LNCAP (cell line): ENCODE measurements around the gene SLC7A7.

Experiments used
- CTCF ChIP-seq: fragments of 450-650 bp; IDR thresholded peaks from 2 replicates; pipeline ENCODE4 v1.5.1; 2017; ENCODE audit warnings: mild to moderate bottlenecking

Gene SLC7A7

GRCh38 chr14:22748631-22749068 lies 66.6 kb downstream of the SLC7A7 start:
- no peak for TF ChIP-seq CTCF

DNA sequence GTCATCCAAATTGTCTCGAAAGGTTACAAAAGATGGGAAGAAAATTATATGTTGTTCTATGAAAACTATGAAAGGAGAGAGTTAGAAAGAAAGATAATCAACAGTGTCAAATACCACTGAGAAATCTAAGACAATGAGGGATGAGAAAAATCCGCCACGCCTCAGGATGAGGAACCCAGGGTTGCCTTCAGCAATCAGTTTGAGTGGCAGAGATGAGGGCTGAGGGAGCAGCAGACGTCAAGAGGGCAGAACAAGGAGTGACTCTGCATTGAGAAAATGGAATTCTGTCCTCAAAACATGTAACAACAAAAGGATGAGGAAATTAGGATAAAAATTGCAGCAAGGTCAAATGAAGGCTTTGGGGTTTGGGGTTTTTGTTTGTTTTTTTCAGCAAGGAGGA lies 67.0 kb downstream of the SLC7A7 start:
- no peak for TF ChIP-seq CTCF

DNA sequence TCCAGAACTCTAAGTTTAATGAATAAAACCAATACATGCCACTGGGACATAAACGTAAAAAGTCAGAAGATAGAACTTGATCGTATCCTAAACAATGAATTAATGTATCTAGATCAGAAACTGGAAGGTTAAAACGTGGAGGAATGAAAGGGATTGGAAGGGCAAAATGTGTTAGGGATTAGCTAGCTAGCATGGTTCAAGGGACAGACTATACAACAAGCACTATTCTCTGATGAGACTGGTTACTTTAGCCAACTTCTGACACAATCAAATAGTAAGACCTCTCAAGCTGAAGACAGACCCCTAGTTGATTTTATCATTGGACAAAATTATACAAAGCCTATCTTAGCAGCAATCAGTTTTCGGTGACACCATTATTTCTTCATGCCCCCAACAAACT lies 67.5 kb downstream of the SLC7A7 start:
- no peak for TF ChIP-seq CTCF

DNA sequence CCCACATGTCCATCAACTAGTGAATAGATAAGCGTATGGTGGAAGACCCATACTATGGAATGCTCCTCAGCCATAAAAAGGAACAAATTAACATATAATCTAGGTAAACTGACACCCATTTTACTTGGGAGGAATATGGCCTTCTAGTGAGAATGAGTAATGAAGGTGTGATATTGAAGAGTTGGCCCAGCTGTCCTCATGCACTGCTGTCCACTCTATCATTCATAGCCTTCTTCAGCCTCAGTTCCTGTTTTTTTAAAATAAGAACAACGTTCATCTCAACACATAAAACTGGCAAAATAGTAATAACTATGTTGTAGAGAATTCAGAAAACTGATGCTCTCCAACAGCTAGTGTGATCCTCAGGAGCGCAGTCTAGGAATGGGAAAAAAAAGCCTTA lies 75.2 kb downstream of the SLC7A7 start:
- TF ChIP-seq CTCF = no peak

DNA sequence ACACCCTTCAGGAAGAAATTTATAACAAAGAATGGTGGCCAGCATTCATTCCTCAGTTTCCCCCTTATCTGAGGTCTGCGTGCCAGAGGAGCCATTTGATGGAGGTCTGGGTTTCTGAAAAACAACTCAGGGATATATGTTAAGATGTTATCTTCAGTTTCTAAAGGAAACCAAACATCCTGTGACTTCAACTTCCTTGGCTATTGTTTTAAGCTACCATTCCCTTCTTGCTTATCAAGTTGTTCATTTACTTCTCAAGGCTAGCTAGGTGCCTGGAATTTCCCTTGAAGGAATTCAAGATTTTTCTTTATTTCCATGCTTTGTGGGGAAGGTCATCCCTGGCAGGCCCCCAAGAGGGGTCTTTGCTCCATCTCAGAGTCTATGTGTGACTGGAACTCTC lies 75.8 kb downstream of the SLC7A7 start:
- no peak for TF ChIP-seq CTCF

DNA sequence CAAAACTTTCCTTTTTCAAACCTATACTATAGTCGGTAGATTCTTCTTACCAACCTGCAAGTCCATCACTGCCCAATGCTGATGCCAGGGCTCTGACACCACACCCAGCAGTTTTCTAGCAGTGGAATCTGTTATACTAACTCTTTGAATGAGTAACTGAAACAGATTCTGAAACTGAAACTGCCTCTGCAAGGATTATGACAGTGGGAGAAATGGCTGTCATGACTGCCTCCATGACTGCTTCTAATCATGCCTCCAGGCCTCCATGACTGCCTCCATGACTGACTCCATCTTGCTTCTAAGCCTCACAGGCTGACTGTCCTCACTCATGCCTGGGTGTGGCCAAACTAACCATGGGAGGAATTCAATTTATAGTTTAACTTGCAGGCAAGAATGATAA lies 78.2 kb downstream of the SLC7A7 start:
- no peak for TF ChIP-seq CTCF

- no peak for TF ChIP-seq CTCF
Measured at GRCh38 chr14:22735096-22735495, 80.1 kb downstream of the SLC7A7 start.

GRCh38 chr14:22733829-22734228 lies 81.4 kb downstream of the SLC7A7 start:
- TF ChIP-seq CTCF = no peak
